Activated naive CD4-positive, alpha-beta T cell treated with anti-CD3 and anti-CD28 coated beads, Interleukin-2, amount 50 U/mL, for 72 hours (primary cell): ENCODE measurements around the gene BANP. TPM values are rescaled to one million over a fixed set of nuclear protein-coding genes. Genes with fewer than 3 reads are reported as not detected.
"Not testable (repeated sequence)": the region's sequence is repeated elsewhere in the genome, so short reads cannot be mapped to it uniquely, and the experiment has no call there.

ENCODE experiments used
- ATAC-seq, 2 donors: fragments of 150-1000 bp; cut with Tn5 transposase; 2 replicates each; pipeline ENCODE4 v1.10.0; 2021; ENCODE audit warnings: mild to moderate bottlenecking in 2 of 2, moderate library complexity in 2 of 2
- DNase-seq, 2 donors: peaks; one replicate each; pipeline ENCODE4 v3.0.0; 2021 to 2022; ENCODE audit warnings: low spot score in 2 of 2
- H3K27ac Mint-ChIP-seq, 2 donors: one replicate each; pipeline ENCODE4 v1.8.0; 2022; ENCODE audit warnings: mild to moderate bottlenecking in 2 of 2, mixed read lengths in 2 of 2
- H3K36me3 Mint-ChIP-seq, 2 donors: one replicate each; pipeline ENCODE4 v1.8.0; 2022; ENCODE audit warnings: mixed read lengths in 2 of 2
- H3K9me3 Mint-ChIP-seq, 2 donors: one replicate each; pipeline ENCODE4 v1.8.0; 2022; ENCODE audit warnings: mixed read lengths in 2 of 2
- total RNA-seq, 2 donors: library from RNA; stranded (reverse); gene quantifications; one replicate each; pipeline ENCODE4 v1.2.3, GENCODE V29; 2022

Gene BANP
- total RNA-seq, 2 donors from 2014 or later = 44.6 to 46.8 TPM

GRCh38 chr16:87924041-87924810 lies 27.0 kb upstream of the BANP start:
- H3K27ac Mint-ChIP-seq = no peak overlapping the region
- no peaks in the 10 kb centered on the region for H3K36me3 Mint-ChIP-seq
- DNase-seq = no peak
- no peak for ATAC-seq
- H3K9me3 Mint-ChIP-seq = no peaks in the 10 kb centered on the region

DNA sequence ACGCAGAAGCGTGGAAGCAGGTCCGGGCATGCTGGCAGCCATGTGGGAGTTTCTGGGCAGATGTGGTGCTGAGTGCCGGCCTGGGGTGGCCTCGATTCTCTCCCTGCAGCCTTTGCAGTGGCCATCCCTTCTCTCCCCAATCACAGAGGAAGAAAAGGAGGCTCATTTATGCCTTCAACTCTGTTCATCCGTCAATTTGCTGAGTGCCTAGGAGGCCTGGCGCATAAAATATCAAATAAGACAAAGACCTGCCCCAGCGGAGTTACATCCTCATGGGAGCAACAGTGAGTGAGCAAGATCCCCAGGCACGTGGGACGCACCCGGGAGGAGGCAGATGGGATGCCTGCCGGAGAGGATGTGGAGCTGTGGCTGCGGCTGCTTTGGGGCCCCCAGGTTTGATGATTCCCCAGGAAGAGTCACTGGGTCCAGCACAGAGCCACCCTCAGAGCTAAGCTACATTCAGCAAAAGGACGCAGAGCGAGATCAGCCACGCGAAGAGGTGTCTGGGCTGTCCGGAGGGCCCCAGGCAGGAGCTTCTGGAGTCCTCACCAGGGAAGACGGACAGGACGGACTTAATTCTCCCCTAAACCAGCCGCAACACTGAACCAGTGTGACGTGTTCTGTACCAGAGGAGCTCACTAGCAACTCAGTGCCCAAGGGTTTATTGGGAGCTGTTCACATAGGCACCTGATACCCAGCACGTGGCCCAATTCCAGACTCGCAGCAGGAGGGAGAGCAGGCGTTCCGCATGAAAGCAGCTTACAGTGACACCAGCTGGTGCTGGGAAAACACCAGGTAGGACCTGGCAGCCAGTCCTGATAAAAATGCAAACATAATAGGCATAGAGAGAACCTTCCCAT lies 26.2 kb upstream of the BANP start:
- no peak for DNase-seq
- Mint-ChIP-seq H3K9me3 (no peaks in the 10 kb centered on the region), H3K27ac (no peak overlapping the region), H3K36me3 (no peaks in the 10 kb centered on the region)
- no peak for ATAC-seq

DNA sequence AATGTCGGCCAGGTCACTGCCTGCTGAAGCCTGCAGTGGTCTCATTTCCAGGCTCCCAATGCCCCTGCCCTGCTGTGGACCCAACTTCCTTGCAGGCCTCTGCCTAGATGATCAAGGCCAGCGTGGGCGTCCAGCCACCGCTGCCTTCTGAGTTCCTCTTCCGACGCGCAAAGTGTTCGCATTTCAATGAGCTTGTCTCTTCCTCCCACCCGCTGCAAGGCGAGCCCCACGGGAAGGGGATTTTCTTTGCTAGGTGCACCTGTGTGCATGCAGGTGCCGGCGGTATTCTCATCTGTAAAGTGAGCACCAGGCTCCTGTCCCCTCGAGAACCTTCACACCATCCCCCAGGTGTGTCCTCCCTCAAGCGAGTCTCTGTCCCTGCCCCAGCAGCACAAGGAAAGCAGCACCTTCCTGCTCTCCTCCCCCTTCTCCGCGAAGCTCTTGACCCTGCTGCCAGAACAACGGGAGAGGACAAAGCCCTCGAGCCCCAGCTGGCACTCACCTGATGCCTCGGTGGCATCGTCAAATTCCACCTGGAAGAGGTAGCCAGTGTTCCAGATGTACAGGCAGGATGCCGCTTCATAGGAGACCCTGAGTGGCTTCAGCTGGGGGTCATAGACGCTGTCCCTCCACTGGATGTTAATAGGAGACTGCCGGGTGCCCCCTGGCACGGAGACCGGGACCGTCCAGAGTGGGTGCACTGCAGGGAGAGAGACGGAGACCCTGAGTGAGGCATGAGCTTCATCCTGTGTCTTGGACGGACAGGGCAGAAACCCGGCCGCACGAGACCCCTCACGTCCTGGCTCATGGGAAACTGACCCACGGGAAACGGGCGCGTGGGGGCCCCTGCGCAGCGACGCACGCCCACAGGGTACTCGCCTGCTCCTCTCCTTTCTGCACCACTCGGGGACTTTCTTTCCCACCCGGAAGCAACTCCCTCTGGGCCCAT lies 24.7 kb upstream of the BANP start:
- no peaks in the 10 kb centered on the region for H3K9me3 Mint-ChIP-seq
- peak overlapping the region; percentile 31 to 65 for H3K27ac Mint-ChIP-seq
- DNase-seq (no peak), ATAC-seq (peak; percentile 47 to 52)
- no peaks in the 10 kb centered on the region for H3K36me3 Mint-ChIP-seq

DNA sequence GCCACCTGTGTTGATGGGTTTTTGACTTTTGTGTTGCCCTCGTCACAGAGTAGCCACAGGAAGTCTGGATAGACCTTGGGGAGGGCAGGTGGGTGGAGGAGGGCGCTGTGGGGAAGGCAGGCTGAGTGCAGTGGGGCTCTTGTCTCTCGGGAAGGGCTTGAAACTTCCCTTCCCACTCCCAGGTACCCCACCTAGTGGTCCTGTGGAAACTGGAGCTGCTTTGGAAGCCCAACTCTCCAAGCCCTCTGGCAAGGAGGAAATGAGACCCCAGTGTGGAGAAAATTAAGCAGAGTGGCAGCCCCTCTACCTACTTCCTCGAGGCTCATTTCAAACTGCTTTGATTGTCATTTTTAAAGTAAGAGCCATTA lies 24.1 kb upstream of the BANP start:
- Mint-ChIP-seq H3K36me3 (no peaks in the 10 kb centered on the region), H3K9me3 (no peaks in the 10 kb centered on the region), H3K27ac (no peak overlapping the region)
- no peak for DNase-seq
- ATAC-seq = no peak

DNA sequence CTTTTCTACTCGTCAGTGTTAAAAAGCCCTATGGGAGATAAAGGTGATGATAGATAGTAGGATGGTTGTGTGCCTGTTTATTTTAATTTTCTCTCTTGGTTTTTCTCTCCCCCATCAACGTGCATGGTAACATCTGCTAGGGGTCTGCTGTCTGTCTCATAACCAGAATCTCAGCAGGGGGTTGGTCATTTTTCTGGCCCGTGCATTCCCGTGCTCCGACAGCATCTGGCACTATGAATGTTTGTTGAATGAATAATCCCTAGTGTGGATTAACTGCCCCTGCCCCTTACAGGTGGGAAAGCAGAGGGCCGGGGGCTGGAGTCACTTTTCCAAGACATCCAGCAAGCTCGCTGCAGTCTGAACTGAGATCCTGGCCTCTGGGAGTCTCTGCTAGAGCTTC lies 21.2 kb upstream of the BANP start:
- no peaks in the 10 kb centered on the region for H3K36me3 Mint-ChIP-seq
- ATAC-seq = no peak
- no peak overlapping the region for H3K27ac Mint-ChIP-seq
- H3K9me3 Mint-ChIP-seq = no peaks in the 10 kb centered on the region
- no peak for DNase-seq

GRCh38 chr16:87930456-87930855 lies 20.8 kb upstream of the BANP start:
- ATAC-seq = peak in 1 of 2 donors; percentile 48
- DNase-seq = no peak
- no peaks in the 10 kb centered on the region for H3K9me3 Mint-ChIP-seq
- no peak overlapping the region for H3K27ac Mint-ChIP-seq
- H3K36me3 Mint-ChIP-seq = no peaks in the 10 kb centered on the region

DNA sequence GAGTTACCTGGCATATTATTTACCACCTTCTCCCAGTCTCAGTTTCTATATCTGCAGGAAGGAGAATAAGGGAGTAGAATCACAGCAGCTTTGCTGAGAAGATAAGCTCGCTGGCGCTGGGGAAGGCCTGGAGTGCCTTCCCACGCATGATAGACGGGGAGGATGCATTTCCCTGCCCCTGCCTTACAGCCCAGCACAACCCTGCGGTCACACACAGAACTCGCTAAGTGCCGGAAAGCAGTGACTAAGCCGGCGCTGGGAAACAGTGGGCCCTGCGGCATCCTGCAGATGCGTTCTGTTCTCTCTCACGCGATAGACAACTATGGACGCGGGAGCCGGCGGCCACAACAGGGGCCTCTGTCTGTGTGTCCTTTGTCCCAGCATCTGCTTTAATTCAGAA lies 19.7 kb upstream of the BANP start:
- no peaks in the 10 kb centered on the region for H3K36me3 Mint-ChIP-seq
- H3K9me3 Mint-ChIP-seq = no peaks in the 10 kb centered on the region
- DNase-seq (no peak), ATAC-seq (peak; percentile 65 to 77)
- no peak overlapping the region for H3K27ac Mint-ChIP-seq

- not testable (repeated sequence) for ATAC-seq, H3K36me3 Mint-ChIP-seq, H3K9me3 Mint-ChIP-seq, DNase-seq, H3K27ac Mint-ChIP-seq
These were observed 18.6 kb upstream of the BANP start for GRCh38 chr16:87932475-87933139.

DNA sequence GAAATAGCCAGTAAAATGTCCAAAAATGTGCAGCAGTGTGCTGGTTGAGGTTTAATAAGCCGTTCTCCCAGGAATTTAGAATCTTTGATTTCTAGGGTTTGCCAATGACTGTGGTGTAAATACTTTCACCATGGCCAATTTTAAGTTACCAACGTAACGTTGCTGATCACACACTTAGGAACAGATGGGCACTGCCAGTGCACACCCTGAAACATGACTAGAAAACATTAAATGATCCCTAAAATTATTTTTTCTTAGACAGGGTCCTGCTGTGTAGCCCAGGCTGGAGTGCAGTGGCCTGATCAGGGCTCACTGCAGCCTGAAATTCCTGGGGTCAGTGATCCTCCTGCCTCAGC lies 18.1 kb upstream of the BANP start:
- no peaks in the 10 kb centered on the region for H3K36me3 Mint-ChIP-seq
- no peaks in the 10 kb centered on the region for H3K9me3 Mint-ChIP-seq
- H3K27ac Mint-ChIP-seq = no peak overlapping the region
- DNase-seq (no peak), ATAC-seq (no peak)

- not testable (repeated sequence) for DNase-seq, H3K36me3 Mint-ChIP-seq, ATAC-seq
- peaks cover 8 to 11% of the 10 kb centered on the region in 2 donors for H3K9me3 Mint-ChIP-seq
- H3K27ac Mint-ChIP-seq = peak overlapping the region; percentile 59 to 61
These were observed 16.3 kb upstream of the BANP start for GRCh38 chr16:87934752-87935425.

GRCh38 chr16:87936016-87936374 lies 15.2 kb upstream of the BANP start:
- not testable (repeated sequence) for H3K36me3 Mint-ChIP-seq, H3K27ac Mint-ChIP-seq, ATAC-seq, DNase-seq
- peaks cover 8 to 11% of the 10 kb centered on the region in 2 donors for H3K9me3 Mint-ChIP-seq

DNA sequence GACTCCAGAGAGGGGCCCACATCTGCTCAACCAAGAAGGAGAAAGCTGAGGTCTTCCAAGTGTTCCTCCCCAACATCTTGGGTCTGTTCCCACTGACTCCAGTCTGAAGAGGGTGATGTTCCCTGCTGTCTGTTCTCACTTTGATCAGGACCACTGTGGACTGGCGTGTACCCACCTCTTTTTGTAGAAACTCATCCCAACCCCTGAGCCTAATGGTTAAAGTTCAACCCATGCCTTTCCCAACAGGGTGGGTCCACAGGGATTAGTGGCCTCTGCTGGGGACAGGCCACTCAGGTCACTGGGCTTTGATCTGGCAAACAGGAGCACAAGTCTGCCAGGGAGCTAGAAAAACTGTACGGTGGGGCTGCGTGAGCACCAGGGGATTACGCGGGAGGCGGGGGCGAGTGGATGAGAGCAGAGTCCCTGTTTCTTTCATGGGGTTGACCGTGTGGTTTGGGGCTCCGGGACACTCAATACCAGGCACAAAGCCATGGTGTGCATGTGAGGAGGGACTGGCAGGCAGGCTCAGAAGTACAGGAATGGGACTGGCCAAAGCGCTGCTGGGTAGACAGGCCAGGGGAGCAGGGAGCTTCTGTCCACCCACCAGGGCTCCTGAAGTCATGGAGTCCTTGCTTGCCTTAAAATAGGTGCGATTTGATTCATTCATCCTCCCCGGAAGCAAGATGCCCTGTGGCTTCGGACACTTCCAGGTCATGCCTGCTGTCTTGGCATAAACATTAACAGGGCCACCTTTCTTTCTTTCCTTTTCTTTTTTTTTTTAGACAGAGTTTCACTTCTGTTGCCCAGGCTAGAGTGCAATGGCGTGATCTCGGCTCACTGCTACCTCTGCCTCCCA lies 14.6 kb upstream of the BANP start, which contains the start of gene CA5A:
CA5A (minus strand) TSS at position 155 of the 856 bp plus-strand sequence; CDS start at position 76, 79 bp downstream.
- Mint-ChIP-seq H3K36me3 (peaks cover 0 to 5% of the 10 kb centered on the region in 2 donors), H3K9me3 (peaks cover 8 to 11% of the 10 kb centered on the region in 2 donors), H3K27ac (peak within 1 kb of the TSS in 1 of 2 donors; percentile 59)
- DNase-seq = no peak
- no peak for ATAC-seq

DNA sequence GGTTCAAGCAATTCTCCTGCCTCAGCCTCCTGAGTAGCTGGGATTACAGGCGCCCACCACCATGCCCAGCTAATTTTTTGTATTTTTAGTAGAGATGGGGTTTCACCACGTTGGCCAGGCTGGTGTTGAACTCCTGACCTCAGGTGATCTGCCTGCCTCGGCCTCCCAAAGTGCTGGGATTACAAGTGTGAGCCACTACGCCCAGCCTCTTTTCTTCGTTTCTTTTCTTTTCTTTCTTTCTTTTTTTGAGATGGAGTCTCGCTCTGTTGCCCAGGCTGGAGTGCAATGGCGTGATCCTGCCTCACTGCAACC lies 14.0 kb upstream of the BANP start:
- not testable (repeated sequence) for ATAC-seq, DNase-seq, H3K36me3 Mint-ChIP-seq, H3K27ac Mint-ChIP-seq
- H3K9me3 Mint-ChIP-seq = peaks cover 8 to 11% of the 10 kb centered on the region in 2 donors

GRCh38 chr16:87938412-87938949 lies 12.8 kb upstream of the BANP start:
- ATAC-seq = peak; percentile 53 to 89
- no peak overlapping the region for H3K27ac Mint-ChIP-seq

More at GRCh38 chr16:87938412-87938949, 12.8 kb upstream of the BANP start:
- DNase-seq = no peak
- Mint-ChIP-seq H3K9me3 (peaks cover 8 to 11% of the 10 kb centered on the region in 2 donors), H3K36me3 (peaks cover 0 to 5% of the 10 kb centered on the region in 2 donors)
